Activated CD8-positive, alpha-beta T cell treated with anti-CD3 and anti-CD28 coated beads, Interleukin-2, amount 10 ng/mL, durations not matched to agents 7 days and 5 days (primary cell): ENCODE data around the gene MRPL28. TPM values are rescaled to one million over a fixed set of nuclear protein-coding genes. Genes with fewer than 3 reads are reported as not detected.

Experiments
- ATAC-seq: fragments of 150-1000 bp; cut with Tn5 transposase; one replicate; pipeline ENCODE4 v1.10.0; 2021; ENCODE audit warnings: moderate library complexity
- CTCF ChIA-PET: fragments of 350-600 bp; sonication (Branson Sonifier 250); formaldehyde crosslinking; loops from one replicate; lab custom pipeline; 2021; ENCODE audit warnings: antibody characterized with exemption; lab: Charles Lee
- POLR2A ChIA-PET: fragments of 350-600 bp; sonication (Branson Sonifier 250); formaldehyde crosslinking; loops from one replicate; lab custom pipeline; 2021; ENCODE audit warnings: antibody characterized with exemption; lab: Charles Lee
- DNase-seq: peaks from one replicate; pipeline ENCODE4 v3.0.0-alpha.2; 2020
- H3K27ac Mint-ChIP-seq: one replicate; pipeline ENCODE4 v1.8.0; 2021; ENCODE audit warnings: mild to moderate bottlenecking, mixed read lengths
- H3K27me3 Mint-ChIP-seq: one replicate; pipeline ENCODE4 v1.8.0; 2021; ENCODE audit warnings: low read depth, mixed read lengths
- H3K36me3 Mint-ChIP-seq: one replicate; pipeline ENCODE4 v1.8.0; 2021; ENCODE audit warnings: low read depth, mixed read lengths
- H3K4me1 Mint-ChIP-seq: one replicate; pipeline ENCODE4 v1.8.0; 2021; ENCODE audit warnings: low read depth, mixed read lengths
- H3K4me3 Mint-ChIP-seq: one replicate; pipeline ENCODE4 v1.8.0; 2021; ENCODE audit warnings: mild to moderate bottlenecking, mixed read lengths
- H3K9me3 Mint-ChIP-seq: one replicate; pipeline ENCODE4 v1.8.0; 2022; ENCODE audit warnings: mixed read lengths; ENCODE audit not compliant: insufficient read depth
- total RNA-seq, 2 experiments: library from RNA; stranded (reverse); gene quantifications; one replicate each; pipeline ENCODE4 v1.2.3, GENCODE V29; 2021

MRPL28 gene
- total RNA-seq, 2 experiments from 2014 or later = 95.3 to 95.8 TPM

GRCh38 chr16:330741-331140 is 39.6 kb downstream of the MRPL28 start:
- ATAC-seq = no peak
- H3K4me3 Mint-ChIP-seq = no peak overlapping the region
- H3K27me3 Mint-ChIP-seq = no peaks in the 10 kb centered on the region
- H3K36me3 Mint-ChIP-seq = peaks cover 4% of the 10 kb centered on the region
- no peaks in the 10 kb centered on the region for H3K9me3 Mint-ChIP-seq
- CTCF ChIA-PET = no interaction called here
- no peak for DNase-seq
- H3K4me1 Mint-ChIP-seq = peaks cover 20% of the 10 kb centered on the region
- H3K27ac Mint-ChIP-seq = no peak overlapping the region
- POLR2A ChIA-PET = no interaction called here

- ATAC-seq = no peak
- Mint-ChIP-seq H3K27ac (peak overlapping the region; percentile 75), H3K27me3 (no peaks in the 10 kb centered on the region), H3K4me3 (peak overlapping the region; percentile 57), H3K9me3 (no peaks in the 10 kb centered on the region), H3K4me1 (peaks cover 36% of the 10 kb centered on the region), H3K36me3 (peaks cover 12% of the 10 kb centered on the region)
- POLR2A ChIA-PET = interaction anchor here (1.5 to 1.6 kb wide), 2 partner anchors 26 to 91 kb away, joined by 4 to 5 read pairs; partner anchors contain the start of genes AXIN1 and FAM234A
- CTCF ChIA-PET = interaction anchor here (0.8 to 1.5 kb wide), 2 partner anchors 12 to 90 kb away, joined by 3 to 4 read pairs; partner anchors contain the start of gene FAM234A
- DNase-seq = no peak
Measured at GRCh38 chr16:325375-326145, 44.8 kb downstream of the MRPL28 start.

GRCh38 chr16:324451-325334 is 45.6 kb downstream of the MRPL28 start:
- Mint-ChIP-seq H3K9me3 (no peaks in the 10 kb centered on the region), H3K4me3 (peak overlapping the region; percentile 57), H3K4me1 (peaks cover 42% of the 10 kb centered on the region), H3K36me3 (peaks cover 12% of the 10 kb centered on the region), H3K27ac (peak overlapping the region; percentile 75), H3K27me3 (no peaks in the 10 kb centered on the region)
- ChIA-PET POLR2A (interaction anchor here (1.5 to 1.6 kb wide), 2 partner anchors 27 to 90 kb away, joined by 4 to 5 read pairs; partner anchors contain the start of genes AXIN1 and FAM234A), CTCF (interaction anchor here (1.5 kb wide), 1 partner anchor 90 kb away, joined by 4 read pairs; the partner anchor contains the start of gene FAM234A)
- DNase-seq (peak; percentile 70), ATAC-seq (peak; percentile 83)

- Mint-ChIP-seq H3K9me3 (no peaks in the 10 kb centered on the region), H3K36me3 (peaks cover 13% of the 10 kb centered on the region), H3K4me3 (no peak overlapping the region), H3K27ac (no peak overlapping the region), H3K27me3 (no peaks in the 10 kb centered on the region), H3K4me1 (peaks cover 44% of the 10 kb centered on the region)
- ChIA-PET POLR2A (interaction anchor here (1.5 kb wide), 1 partner anchor 89 kb away, joined by 5 read pairs; the partner anchor contains the start of gene FAM234A), CTCF (interaction anchor here (1.5 kb wide), 1 partner anchor 89 kb away, joined by 4 read pairs; the partner anchor contains the start of gene FAM234A)
- ATAC-seq (no peak), DNase-seq (no peak)
Measured at GRCh38 chr16:324201-324450, 46.2 kb downstream of the MRPL28 start.

GRCh38 chr16:322476-323143 is 47.7 kb downstream of the MRPL28 start:
- Mint-ChIP-seq H3K27me3 (no peaks in the 10 kb centered on the region), H3K4me3 (no peak overlapping the region), H3K4me1 (peaks cover 49% of the 10 kb centered on the region), H3K9me3 (no peaks in the 10 kb centered on the region), H3K36me3 (peaks cover 13% of the 10 kb centered on the region), H3K27ac (no peak overlapping the region)
- POLR2A ChIA-PET = interaction anchor here (0.7 kb wide), 1 partner anchor 87 kb away, joined by 3 read pairs; no protein-coding TSS in a partner anchor
- ATAC-seq (no peak), DNase-seq (no peak)
- CTCF ChIA-PET = no interaction called here

GRCh38 chr16:321532-321931 is 48.8 kb downstream of the MRPL28 start:
- H3K9me3 Mint-ChIP-seq = no peaks in the 10 kb centered on the region
- CTCF ChIA-PET = no interaction called here
- ATAC-seq = no peak
- no peak for DNase-seq
- H3K4me1 Mint-ChIP-seq = peaks cover 43% of the 10 kb centered on the region
- peaks cover 13% of the 10 kb centered on the region for H3K36me3 Mint-ChIP-seq
- no peak overlapping the region for H3K27ac Mint-ChIP-seq
- H3K27me3 Mint-ChIP-seq = no peaks in the 10 kb centered on the region
- no peak overlapping the region for H3K4me3 Mint-ChIP-seq
- POLR2A ChIA-PET = no interaction called here

GRCh38 chr16:320206-320605 is 50.1 kb downstream of the MRPL28 start:
- ChIA-PET POLR2A (no interaction called here), CTCF (no interaction called here)
- no peaks in the 10 kb centered on the region for H3K9me3 Mint-ChIP-seq
- no peak overlapping the region for H3K4me3 Mint-ChIP-seq
- DNase-seq (no peak), ATAC-seq (no peak)
- no peak overlapping the region for H3K27ac Mint-ChIP-seq
- H3K4me1 Mint-ChIP-seq = peaks cover 36% of the 10 kb centered on the region
- H3K27me3 Mint-ChIP-seq = no peaks in the 10 kb centered on the region
- H3K36me3 Mint-ChIP-seq = peaks cover 8% of the 10 kb centered on the region

GRCh38 chr16:318628-319027 is 51.7 kb downstream of the MRPL28 start:
- H3K27me3 Mint-ChIP-seq = no peaks in the 10 kb centered on the region
- H3K36me3 Mint-ChIP-seq = peaks cover 7% of the 10 kb centered on the region
- no peak overlapping the region for H3K4me3 Mint-ChIP-seq
- no peak overlapping the region for H3K27ac Mint-ChIP-seq
- ChIA-PET POLR2A (interaction anchor here (0.7 kb wide), 1 partner anchor 653 kb away, joined by 4 read pairs; no protein-coding TSS in a partner anchor), CTCF (interaction anchor here (1.5 kb wide), 1 partner anchor 9 kb away, joined by 5 read pairs; no protein-coding TSS in a partner anchor)
- peaks cover 23% of the 10 kb centered on the region for H3K4me1 Mint-ChIP-seq
- ATAC-seq (no peak), DNase-seq (no peak)
- no peaks in the 10 kb centered on the region for H3K9me3 Mint-ChIP-seq

GRCh38 chr16:317583-317982 is 52.8 kb downstream of the MRPL28 start:
- ChIA-PET POLR2A (no interaction called here), CTCF (no interaction called here)
- Mint-ChIP-seq H3K4me1 (peaks cover 21% of the 10 kb centered on the region), H3K36me3 (peaks cover 7% of the 10 kb centered on the region), H3K9me3 (no peaks in the 10 kb centered on the region), H3K27me3 (no peaks in the 10 kb centered on the region), H3K27ac (no peak overlapping the region), H3K4me3 (no peak overlapping the region)
- no peak for DNase-seq
- ATAC-seq = no peak
